Heart left ventricle (tissue), 16 donors: ENCODE measurements around the gene XYLT1. TPM values are rescaled to one million over a fixed set of nuclear protein-coding genes. Genes with fewer than 3 reads are reported as not detected.
A peak's percentile ranks its signal among the peaks of the same experiment; 100 is the strongest.

ENCODE experiments used
- ATAC-seq, 4 donors: fragments of 200-7000 bp; cut with Tn5 transposase; one replicate each; pipeline ENCODE4 v1.9.1; 2020 to 2022; ENCODE audit warnings: moderate library complexity in 4 of 4, mild to moderate bottlenecking in 3 of 4, moderate number of reproducible peaks in 1 of 4
- DNase-seq, 5 donors: peaks; one replicate each; pipeline ENCODE4 v3.0.0-alpha.2; 2020
- H3K27ac ChIP-seq, 12 donors: fragments of 200-600 bp; sonication (generic) in 4 of 12; one replicate each; pipeline versions ENCODE4 v1.5.0 to v1.8.0; 2016 to 2022; ENCODE audit warnings: mild to moderate bottlenecking in 2 of 12
- H3K27me3 ChIP-seq, 9 donors: fragments of 200-600 bp; sonication (generic) in 2 of 9; one replicate each; pipeline versions ENCODE4 v1.5.1 to v1.8.0; 2016 to 2022; ENCODE audit warnings: mild to moderate bottlenecking in 3 of 9
- H3K36me3 ChIP-seq, 9 donors: fragments of 200-600 bp; sonication (generic) in 2 of 9; one replicate each; pipeline versions ENCODE4 v1.5.0 to v1.8.0; 2018 to 2022; ENCODE audit warnings: mild to moderate bottlenecking in 2 of 9
- H3K4me1 ChIP-seq, 12 donors: fragments of 200-600 bp; sonication (generic) in 4 of 12; one replicate each; pipeline versions ENCODE4 v1.5.0 to v1.8.0; 2016 to 2022; ENCODE audit warnings: mild to moderate bottlenecking in 3 of 12
- H3K4me3 ChIP-seq, 12 donors: fragments of 200-600 bp; sonication (generic) in 4 of 12; one replicate each; pipeline versions ENCODE4 v1.5.0 to v1.8.0; 2017 to 2022; ENCODE audit warnings: mild to moderate bottlenecking in 9 of 12, moderate library complexity in 4 of 12
- H3K9me3 ChIP-seq, 12 donors: fragments of 200-600 bp; sonication (generic) in 4 of 12; one replicate each; pipeline versions ENCODE4 v1.5.0 to v1.8.0; 2016 to 2022; ENCODE audit warnings: mild to moderate bottlenecking in 1 of 12
- POLR2A ChIP-seq, 2 donors: fragments of 450-650 bp; IDR thresholded peaks; one replicate each; pipeline ENCODE4 v1.6.1; 2017; ENCODE audit warnings: antibody characterized with exemption in 2 of 2, mild to moderate bottlenecking in 2 of 2, moderate library complexity in 2 of 2
- WGBS, 4 donors: extraction: QIAGEN DNeasy Blood & Tissue Kit in 2 of 4; methylation state at CpG; one replicate each; pipeline versions ENCODE4 v1.1.5 to v1.1.7; 2013 to 2018; 5-methylcytosine and 5-hydroxymethylcytosine counted together
- intact Hi-C, 10 donors: fragments of 100-400 bp; cut with DNase I; formaldehyde crosslinking; loops; one replicate each; pipeline versions ENCODE4 v1.11.1 to v1.14.2; 2022
- polyA plus RNA-seq, 2 donors: library from polyadenylated mRNA; stranded (reverse); fragments of 200-250 nt; gene quantifications; one replicate each; pipeline ENCODE4 v1.2.3, GENCODE V29; 2013
- total RNA-seq, 9 donors: library from RNA; depleted of rRNA in 2 of 9; stranded (reverse); fragments of >200 nt in 2 of 9; fragmentation: NEBNext Ultra II Directional in 3 of 9; extraction: Animal tissue kit (Norgen Biotek cat#: 25700) in 3 of 9; gene quantifications; one replicate each; pipeline versions ENCODE4 v1.1.0 to v1.2.4, GENCODE V29; 2016 to 2023
- TF ChIP-seq, protein P1 (sequence below), 12 donors: fragments of 200-600 bp; sonication (generic) in 4 of 12; IDR thresholded peaks; one replicate each; pipeline versions ENCODE4 v1.5.0 to v1.8.0; 2018 to 2022; ENCODE audit warnings: antibody characterized with exemption in 12 of 12, mild to moderate bottlenecking in 5 of 12
- donor health status: ischemic (EF 13 %, LVEDD 7.1; RV severe dilation, severe dysfunction).
- donor health status: healthy with polysubstance abuse.
- donor health status: DM: no; HTN: yes; CAD: no.
- donor health status: DM: no; HTN: no; CAD: no.
- donor health status: ischemic (EF 25% LVEDD 6.9; RV normal size, moderate dysfunction).
- donor health status: ischemic (EF 25% LVEDD 5.7; RV mildly dilated, moderate dysfunction).
- donor health status: healthy.
- donor health status: DM: yes; HTN: yes; CAD: no.
- donor health status: ischemic (EF 35%, LVEDD 5.7; RV mildly dilated, moderate dysfunction).
- donor health status: nonischemic (EF 11% LVEDD 7.7; RV severe dilation, severe dysfunction).
- donor health status: DM: yes; HTN: yes; CAD: no.
- donor health status: PGD.
- donor health status: ischemic (EF 29% LVEDD 5.4; RV normal size, mild dysfunction).
- donor health status: nonischemic (EF 23%, LVEDD 6.1; RV moderate dilation, normal function).

Gene XYLT1
- total and polyA plus RNA-seq, 11 donors: 0.46 to 12.3 (median 2.4) TPM

DNA sequence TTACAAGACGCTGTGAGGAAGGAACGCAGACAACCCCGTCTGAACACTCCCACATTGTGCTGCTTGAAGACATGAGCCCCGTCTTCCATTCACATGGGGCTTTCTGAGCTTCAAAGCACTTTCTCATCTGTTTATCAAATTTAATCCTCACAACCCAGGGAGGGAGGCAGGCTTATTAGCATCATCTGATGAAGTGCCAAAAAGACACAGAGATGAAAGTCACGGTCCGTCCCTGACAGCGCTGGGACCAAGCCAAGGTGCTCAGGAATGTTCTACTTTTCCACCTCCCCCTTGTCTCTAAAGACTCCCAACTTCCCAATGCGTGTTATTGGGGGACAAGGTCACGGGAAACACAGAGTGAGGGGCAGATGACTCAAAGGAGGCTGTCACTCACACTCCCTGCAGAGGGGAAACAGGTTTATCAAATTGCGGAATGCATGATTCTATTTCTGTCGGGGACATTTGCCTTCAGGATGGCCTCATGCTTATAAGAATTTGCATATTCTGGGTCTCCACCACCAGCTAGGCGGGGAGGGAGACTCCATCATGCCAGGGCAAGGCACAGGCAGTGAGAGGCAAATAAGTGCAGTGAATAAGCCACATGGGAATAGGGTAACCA, 10.7 kb downstream of the XYLT1 start:
- 15 to 30% (median 21%) methylated on average over 12 of the region's 12 CpGs for WGBS, 4 donors
- Histone ChIP-seq H3K27me3 (peaks cover 0 to 4% (median 0%) of the 10 kb centered on the region in 9 donors), H3K36me3 (no peaks in the 10 kb centered on the region), H3K27ac (no peak overlapping the region), H3K9me3 (no peaks in the 10 kb centered on the region), H3K4me3 (peak overlapping the region in 1 of 12 donors; percentile 8), H3K4me1 (peaks cover 0 to 23% (median 6%) of the 10 kb centered on the region in 12 donors)
- intact Hi-C loops: loop anchor here in 6 of 10 donors (5.0 to 10.0 kb wide), 6 partner anchors 65 to 265 kb away; no protein-coding TSS in a partner anchor
- peak in 2 of 4 donors; percentile 31 to 51 for ATAC-seq
- TF ChIP-seq, protein P1, sequence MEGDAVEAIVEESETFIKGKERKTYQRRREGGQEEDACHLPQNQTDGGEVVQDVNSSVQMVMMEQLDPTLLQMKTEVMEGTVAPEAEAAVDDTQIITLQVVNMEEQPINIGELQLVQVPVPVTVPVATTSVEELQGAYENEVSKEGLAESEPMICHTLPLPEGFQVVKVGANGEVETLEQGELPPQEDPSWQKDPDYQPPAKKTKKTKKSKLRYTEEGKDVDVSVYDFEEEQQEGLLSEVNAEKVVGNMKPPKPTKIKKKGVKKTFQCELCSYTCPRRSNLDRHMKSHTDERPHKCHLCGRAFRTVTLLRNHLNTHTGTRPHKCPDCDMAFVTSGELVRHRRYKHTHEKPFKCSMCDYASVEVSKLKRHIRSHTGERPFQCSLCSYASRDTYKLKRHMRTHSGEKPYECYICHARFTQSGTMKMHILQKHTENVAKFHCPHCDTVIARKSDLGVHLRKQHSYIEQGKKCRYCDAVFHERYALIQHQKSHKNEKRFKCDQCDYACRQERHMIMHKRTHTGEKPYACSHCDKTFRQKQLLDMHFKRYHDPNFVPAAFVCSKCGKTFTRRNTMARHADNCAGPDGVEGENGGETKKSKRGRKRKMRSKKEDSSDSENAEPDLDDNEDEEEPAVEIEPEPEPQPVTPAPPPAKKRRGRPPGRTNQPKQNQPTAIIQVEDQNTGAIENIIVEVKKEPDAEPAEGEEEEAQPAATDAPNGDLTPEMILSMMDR (IDR thresholded peaks at IDR 0.05): no peak
- no peak for TF ChIP-seq POLR2A (IDR thresholded peaks at IDR 0.05)
- DNase-seq: no peak

DNA sequence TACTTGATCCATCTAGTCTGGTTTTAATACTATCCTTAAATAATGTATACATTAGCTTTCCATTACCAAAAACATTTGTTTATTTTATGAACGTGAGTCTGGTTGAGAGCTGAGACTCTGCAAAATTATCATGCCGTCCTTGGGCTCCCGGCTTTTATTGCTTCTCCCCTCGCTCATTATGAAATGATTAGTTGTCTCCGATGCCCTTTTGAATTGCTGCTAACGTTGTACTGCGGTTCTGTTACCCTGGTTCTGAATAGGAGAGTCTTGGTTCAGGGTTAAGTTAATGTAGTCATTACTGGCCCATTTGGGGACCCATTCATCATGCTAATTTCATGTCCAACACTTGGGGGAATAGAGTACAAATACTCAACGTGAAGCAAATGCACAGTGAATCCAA, 12.8 kb downstream of the XYLT1 start:
- 87 to 93% (median 90%) methylated on average over 8 of the region's 8 CpGs for WGBS, 4 donors
- Histone ChIP-seq H3K27me3 (peaks cover 0 to 4% (median 0%) of the 10 kb centered on the region in 9 donors), H3K27ac (no peak overlapping the region), H3K36me3 (no peaks in the 10 kb centered on the region), H3K4me3 (no peak overlapping the region), H3K9me3 (no peaks in the 10 kb centered on the region), H3K4me1 (peaks cover 0 to 32% (median 6%) of the 10 kb centered on the region in 12 donors)
- ATAC-seq (no peak), DNase-seq (no peak)
- TF ChIP-seq POLR2A (IDR thresholded peaks at IDR 0.05): no peak
- TF ChIP-seq, protein P1 (IDR thresholded peaks at IDR 0.05): no peak
- intact Hi-C loops: loop anchor here in 1 of 10 donors (10.0 kb wide), 1 partner anchor 83 kb away; no protein-coding TSS in a partner anchor

DNA sequence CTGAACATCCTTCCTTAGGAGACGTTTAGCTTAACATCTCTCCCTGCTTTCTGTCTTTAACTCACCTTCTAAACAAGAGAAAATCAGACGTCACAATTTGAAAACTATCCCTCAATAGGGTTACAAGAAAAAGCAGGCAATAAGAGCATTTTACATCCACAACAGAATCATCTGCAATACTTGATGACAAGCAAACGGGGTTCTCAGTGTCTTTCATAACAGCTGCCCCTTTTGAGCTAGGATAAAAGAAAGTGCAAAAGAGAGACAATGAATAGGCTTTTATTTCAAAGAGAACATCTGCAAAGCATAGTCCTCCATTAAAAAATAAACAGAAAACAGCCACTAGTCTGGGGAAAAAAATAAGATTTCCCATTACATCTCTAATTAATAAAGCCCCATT, 13.2 kb downstream of the XYLT1 start:
- peaks cover 0 to 30% (median 6%) of the 10 kb centered on the region in 12 donors for H3K4me1 ChIP-seq
- ATAC-seq (no peak), DNase-seq (no peak)
- peaks cover 0 to 4% (median 0%) of the 10 kb centered on the region in 9 donors for H3K27me3 ChIP-seq
- TF ChIP-seq, protein P1 (IDR thresholded peaks at IDR 0.05): no peak
- intact Hi-C loops: loop anchor here in 1 of 10 donors (10.0 kb wide), 1 partner anchor 83 kb away; no protein-coding TSS in a partner anchor
- no peak overlapping the region for H3K4me3 ChIP-seq
- WGBS, 4 donors: 76 to 80% (median 77%) methylated on average over 3 of the region's 3 CpGs
- H3K9me3 ChIP-seq: no peaks in the 10 kb centered on the region
- H3K36me3 ChIP-seq: no peaks in the 10 kb centered on the region
- no peak overlapping the region for H3K27ac ChIP-seq

DNA sequence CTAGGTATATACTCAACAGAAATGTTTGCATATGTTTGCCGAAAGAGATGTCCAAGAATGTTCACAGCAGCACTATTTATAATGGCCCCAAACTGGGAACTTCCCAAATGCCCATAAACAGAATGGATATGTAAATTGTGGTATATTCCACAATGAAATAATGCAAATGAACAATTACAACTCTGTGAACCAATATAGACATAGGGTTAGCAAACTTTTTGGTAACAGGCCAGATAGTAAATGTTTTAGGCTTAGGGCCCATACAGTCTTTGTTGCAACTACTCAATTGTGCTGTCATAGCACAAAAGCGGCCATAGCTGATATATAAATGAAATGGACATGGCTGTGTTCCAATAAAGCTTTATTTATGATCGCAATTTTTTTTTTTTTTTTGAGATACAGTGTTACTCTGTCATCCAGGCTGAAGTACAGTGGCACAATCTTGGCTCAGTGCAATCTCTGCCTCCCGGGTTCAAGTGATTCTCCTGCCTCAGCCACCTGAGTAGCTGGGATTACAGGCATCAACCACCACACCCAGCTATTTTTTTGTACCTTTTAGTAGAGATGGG, 16.5 kb downstream of the XYLT1 start:
- no peaks in the 10 kb centered on the region for H3K27me3 ChIP-seq
- no peak for DNase-seq
- WGBS, 4 donors: 86 to 93% (median 90%) methylated on average over 4 of the region's 4 CpGs
- no peak for TF ChIP-seq POLR2A (IDR thresholded peaks at IDR 0.05)
- TF ChIP-seq, protein P1 (IDR thresholded peaks at IDR 0.05): no peak
- ATAC-seq: no peak
- no peaks in the 10 kb centered on the region for H3K36me3 ChIP-seq
- H3K27ac ChIP-seq: no peak overlapping the region
- intact Hi-C loops: loop anchor here in 1 of 10 donors (10.0 kb wide), 1 partner anchor 79 kb away; no protein-coding TSS in a partner anchor
- peaks cover 0 to 31% (median 0%) of the 10 kb centered on the region in 12 donors for H3K4me1 ChIP-seq
- H3K9me3 ChIP-seq: no peaks in the 10 kb centered on the region
- no peak overlapping the region for H3K4me3 ChIP-seq
